Breast epithelium (tissue), 4 donors: ENCODE measurements around the gene ALK. TPM values are rescaled to one million over a fixed set of nuclear protein-coding genes. Genes with fewer than 3 reads are reported as not detected.

Experiments
- DNase-seq, 2 donors: peaks; one replicate each; pipeline ENCODE4 v3.0.0-alpha.2; 2019; ENCODE audit warnings: low spot score in 2 of 2
- H3K27ac ChIP-seq, 2 donors: fragments of 200-600 bp; sonication (generic) in 1 of 2; one replicate each; pipeline ENCODE4 v1.5.1; 2016 to 2019; ENCODE audit warnings: mild to moderate bottlenecking in 1 of 2
- H3K27me3 ChIP-seq, 2 donors: fragments of 200-600 bp; sonication (generic) in 1 of 2; one replicate each; pipeline versions ENCODE4 v1.5.1 to v1.6.0; 2017 to 2019; ENCODE audit warnings: control low read depth in 1 of 2, mild to moderate bottlenecking in 1 of 2
- H3K36me3 ChIP-seq: fragments of 200-600 bp; one replicate; pipeline ENCODE4 v1.5.1; 2019
- H3K4me1 ChIP-seq, 2 donors: fragments of 200-600 bp; sonication (generic); one replicate each; pipeline ENCODE4 v1.5.1; 2016 to 2019; ENCODE audit warnings: control low read depth in 1 of 2
- H3K4me3 ChIP-seq, 3 donors: fragments of 200-600 bp; sonication (generic); 1 replicate in 2 of 3; 2 replicates in 1 of 3; pipeline ENCODE4 v1.5.1; 2016 to 2019; ENCODE audit warnings: mild to moderate bottlenecking in 3 of 3, moderate library complexity in 2 of 3
- H3K9me3 ChIP-seq, 2 donors: fragments of 200-600 bp; sonication (generic) in 1 of 2; one replicate each; pipeline ENCODE4 v1.5.1; 2016 to 2019; ENCODE audit warnings: control low read depth in 1 of 2
- POLR2A ChIP-seq: fragments of 450-650 bp; IDR thresholded peaks from one replicate; pipeline ENCODE4 v1.6.1; 2016; ENCODE audit warnings: antibody characterized with exemption, mild to moderate bottlenecking, moderate library complexity
- POLR2AphosphoS5 ChIP-seq, 3 donors: sonication (generic); formaldehyde crosslinking; IDR thresholded peaks; one replicate each; pipeline ENCODE4 v1.6.1; 2017; ENCODE audit warnings: antibody characterized with exemption in 3 of 3
- intact Hi-C: fragments of 100-400 bp; cut with DNase I; formaldehyde crosslinking; loops from one replicate; pipeline ENCODE4 v1.15.1; 2023; ENCODE audit warnings: low total_unique reads
- total RNA-seq, 3 donors: library from RNA; depleted of rRNA; stranded (reverse); fragments of >200 nt; gene quantifications; one replicate each; pipeline ENCODE4 v1.1.0, GENCODE V29; 2016
- TF ChIP-seq, protein P1 (sequence below), 3 donors: fragments of 450-650 bp; IDR thresholded peaks; one replicate each; pipeline ENCODE4 v1.5.1; 2016 to 2017; ENCODE audit warnings: antibody characterized with exemption in 3 of 3, mild to moderate bottlenecking in 3 of 3, moderate library complexity in 3 of 3

ALK gene
- total RNA-seq, 3 donors from 2014 or later = 0.33 to 5.6 (median 0.64) TPM

- DNase-seq = no peak
- intact Hi-C loops = no loop called here
- TF ChIP-seq, protein P1, sequence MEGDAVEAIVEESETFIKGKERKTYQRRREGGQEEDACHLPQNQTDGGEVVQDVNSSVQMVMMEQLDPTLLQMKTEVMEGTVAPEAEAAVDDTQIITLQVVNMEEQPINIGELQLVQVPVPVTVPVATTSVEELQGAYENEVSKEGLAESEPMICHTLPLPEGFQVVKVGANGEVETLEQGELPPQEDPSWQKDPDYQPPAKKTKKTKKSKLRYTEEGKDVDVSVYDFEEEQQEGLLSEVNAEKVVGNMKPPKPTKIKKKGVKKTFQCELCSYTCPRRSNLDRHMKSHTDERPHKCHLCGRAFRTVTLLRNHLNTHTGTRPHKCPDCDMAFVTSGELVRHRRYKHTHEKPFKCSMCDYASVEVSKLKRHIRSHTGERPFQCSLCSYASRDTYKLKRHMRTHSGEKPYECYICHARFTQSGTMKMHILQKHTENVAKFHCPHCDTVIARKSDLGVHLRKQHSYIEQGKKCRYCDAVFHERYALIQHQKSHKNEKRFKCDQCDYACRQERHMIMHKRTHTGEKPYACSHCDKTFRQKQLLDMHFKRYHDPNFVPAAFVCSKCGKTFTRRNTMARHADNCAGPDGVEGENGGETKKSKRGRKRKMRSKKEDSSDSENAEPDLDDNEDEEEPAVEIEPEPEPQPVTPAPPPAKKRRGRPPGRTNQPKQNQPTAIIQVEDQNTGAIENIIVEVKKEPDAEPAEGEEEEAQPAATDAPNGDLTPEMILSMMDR (IDR thresholded peaks at IDR 0.05) = no peak
- no peak for TF ChIP-seq POLR2A
- no peak for TF ChIP-seq POLR2AphosphoS5 (IDR thresholded peaks at IDR 0.05)
- Histone ChIP-seq H3K36me3 (no peaks in the 10 kb centered on the region), H3K4me1 (no peaks in the 10 kb centered on the region), H3K27ac (no peak overlapping the region), H3K4me3 (no peak overlapping the region), H3K9me3 (no peaks in the 10 kb centered on the region), H3K27me3 (no peaks in the 10 kb centered on the region)
Measured at GRCh38 chr2:29582062-29582461, 339.3 kb downstream of the ALK start.

DNA sequence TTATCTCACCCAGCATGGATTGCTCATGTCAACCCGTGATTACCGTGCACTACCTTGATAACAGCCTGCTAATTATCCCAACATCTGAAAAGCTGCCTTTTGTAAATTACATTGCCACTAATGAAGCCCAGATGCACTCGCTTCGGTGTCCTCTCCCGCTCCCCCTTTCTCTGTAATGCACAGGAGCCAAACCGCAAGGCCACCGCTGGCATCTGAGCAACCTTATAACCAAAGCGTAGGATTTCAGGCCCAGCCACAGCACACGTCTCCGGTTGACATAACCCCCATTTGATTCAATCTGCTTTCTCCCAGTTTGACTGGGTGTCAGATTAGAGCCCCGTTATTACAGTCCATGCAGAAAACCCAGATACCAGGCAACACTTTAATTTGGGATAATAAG is 341.2 kb downstream of the ALK start:
- Histone ChIP-seq H3K4me1 (no peaks in the 10 kb centered on the region), H3K27me3 (no peaks in the 10 kb centered on the region), H3K4me3 (no peak overlapping the region), H3K36me3 (no peaks in the 10 kb centered on the region), H3K27ac (no peak overlapping the region), H3K9me3 (no peaks in the 10 kb centered on the region)
- TF ChIP-seq, protein P1 (IDR thresholded peaks at IDR 0.05) = no peak
- no peak for TF ChIP-seq POLR2A
- TF ChIP-seq POLR2AphosphoS5 (IDR thresholded peaks at IDR 0.05) = no peak
- no peak for DNase-seq
- intact Hi-C loops = no loop called here

DNA sequence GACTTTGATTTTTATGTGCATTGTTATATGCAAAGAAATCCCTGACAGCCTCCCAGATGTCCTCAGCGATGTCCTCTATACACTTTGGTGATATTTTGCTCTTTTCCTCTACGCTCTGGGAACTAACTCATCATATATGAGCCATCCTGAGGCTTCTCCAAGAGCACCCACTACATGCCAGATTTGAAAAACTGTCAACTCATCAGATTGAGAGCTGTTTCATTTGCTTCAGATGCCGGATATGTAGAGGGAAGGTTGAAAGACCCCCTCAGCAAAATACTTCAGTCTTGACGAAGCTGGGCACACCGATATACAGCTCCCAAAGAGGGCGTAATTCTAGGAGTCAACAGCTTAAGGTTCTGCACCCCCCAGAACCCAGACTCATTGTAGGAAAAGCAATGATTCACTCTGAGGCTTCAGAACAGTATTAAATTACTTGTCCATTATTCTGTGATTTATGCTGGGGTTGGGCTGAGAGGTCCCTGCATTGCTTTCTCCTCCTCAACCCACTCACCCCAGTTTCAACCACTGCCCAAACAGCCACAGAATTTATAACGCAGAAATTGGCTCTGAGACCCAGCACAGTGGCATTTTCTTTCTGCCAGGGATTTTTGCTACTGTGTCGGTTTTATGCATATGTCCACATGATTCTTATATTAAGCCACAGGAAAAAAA is 341.8 kb downstream of the ALK start:
- TF ChIP-seq, protein P1 (IDR thresholded peaks at IDR 0.05) = no peak
- no peak for TF ChIP-seq POLR2A
- no peak for DNase-seq
- intact Hi-C loops = no loop called here

DNA sequence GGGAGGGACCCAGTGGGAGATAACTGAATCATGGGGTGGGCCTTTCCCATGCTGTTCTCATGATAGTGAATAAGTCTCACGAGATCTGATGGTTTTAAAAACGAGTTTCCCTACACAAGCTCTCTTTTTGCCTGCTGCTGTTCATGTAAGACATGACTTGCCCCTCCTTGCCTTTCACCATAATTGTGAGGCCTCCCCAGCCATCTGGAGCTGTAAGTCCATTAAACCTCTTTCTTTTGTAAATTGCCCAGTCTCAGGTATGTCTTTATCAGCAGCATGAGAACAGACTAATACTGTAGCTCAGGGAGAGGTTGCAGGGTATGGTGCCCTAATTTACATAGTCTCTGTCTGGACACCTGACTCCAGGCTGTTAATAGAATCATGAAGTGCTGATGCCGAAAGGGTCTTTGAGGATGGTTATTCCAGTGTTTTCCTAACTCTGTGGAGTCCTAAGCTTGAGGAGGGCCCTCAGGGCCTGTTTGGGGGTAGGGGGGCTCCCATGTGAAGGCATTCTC is 343.2 kb downstream of the ALK start:
- Histone ChIP-seq H3K27ac (no peak overlapping the region), H3K27me3 (no peaks in the 10 kb centered on the region), H3K4me3 (no peak overlapping the region), H3K36me3 (no peaks in the 10 kb centered on the region), H3K4me1 (no peaks in the 10 kb centered on the region), H3K9me3 (no peaks in the 10 kb centered on the region)
- TF ChIP-seq POLR2A (no peak), POLR2AphosphoS5 (IDR thresholded peaks at IDR 0.05) (no peak)
- TF ChIP-seq, protein P1 (IDR thresholded peaks at IDR 0.05) = no peak
- no peak for DNase-seq
- intact Hi-C loops = no loop called here

More for the DNA sequence above, 341.8 kb downstream of the ALK start:
- no peaks in the 10 kb centered on the region for H3K9me3 ChIP-seq
- no peak overlapping the region for H3K4me3 ChIP-seq
- H3K4me1 ChIP-seq = no peaks in the 10 kb centered on the region
- H3K27me3 ChIP-seq = no peaks in the 10 kb centered on the region
- H3K27ac ChIP-seq = no peak overlapping the region
- H3K36me3 ChIP-seq = no peaks in the 10 kb centered on the region

DNA sequence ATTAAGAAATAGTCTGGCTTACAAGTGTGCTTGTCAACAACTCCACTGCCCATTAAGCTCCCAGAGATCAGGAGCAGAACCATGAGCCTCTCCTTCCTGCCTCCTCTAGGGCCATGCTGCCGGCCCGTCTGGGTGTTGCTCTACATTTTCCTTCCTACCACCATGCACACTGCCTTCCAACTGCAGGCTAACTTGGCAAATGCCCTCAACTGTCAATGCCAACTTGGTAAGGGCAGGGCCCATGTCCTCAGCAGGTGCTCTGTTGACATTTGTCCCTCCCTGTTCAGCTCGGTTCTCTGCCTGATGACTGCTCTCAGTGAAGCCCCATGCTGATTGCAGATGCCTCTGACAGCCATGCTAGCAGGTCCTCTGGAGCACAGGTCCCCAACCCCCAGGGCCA is 345.2 kb downstream of the ALK start:
- no peaks in the 10 kb centered on the region for H3K9me3 ChIP-seq
- no peaks in the 10 kb centered on the region for H3K27me3 ChIP-seq
- intact Hi-C loops = no loop called here
- no peak for DNase-seq
- no peaks in the 10 kb centered on the region for H3K36me3 ChIP-seq
- H3K4me1 ChIP-seq = no peaks in the 10 kb centered on the region
- no peak overlapping the region for H3K4me3 ChIP-seq
- TF ChIP-seq POLR2A = no peak
- TF ChIP-seq, protein P1 (IDR thresholded peaks at IDR 0.05) = no peak
- TF ChIP-seq POLR2AphosphoS5 (IDR thresholded peaks at IDR 0.05) = no peak
- no peak overlapping the region for H3K27ac ChIP-seq
